ENCODE results near the gene ATOX1.

GRCh38 chr5:151737431-151737830 is 21.0 kb downstream of the ATOX1 start:
- TF ChIP-seq TCF12 (IDR thresholded peaks at IDR 0.05) (no peak), USF1 (IDR thresholded peaks at IDR 0.05; ENCODE audit: borderline replicate concordance, low read depth) (no peak), ZBTB33 (IDR thresholded peaks at IDR 0.05; ENCODE audit: borderline replicate concordance, low read depth) (no peak), POLR2AphosphoS5 (IDR thresholded peaks at IDR 0.05; ENCODE audit: low read depth, low read length) (no peak), EP300 (IDR thresholded peaks at IDR 0.05; ENCODE audit: borderline replicate concordance in 1 of 2, low read depth in 1 of 2, low read length in 1 of 2) (no peak), CTCF (IDR thresholded peaks at IDR 0.05) (no peak), NRF1 (IDR thresholded peaks at IDR 0.05; ENCODE audit: low read depth, low read length) (no peak), RFX5 (IDR thresholded peaks at IDR 0.05; ENCODE audit: low read length) (no peak), TEAD4 (IDR thresholded peaks at IDR 0.05; ENCODE audit: borderline replicate concordance, insufficient read depth) (no peak), YY1 (IDR thresholded peaks at IDR 0.05; ENCODE audit: low read depth) (no peak), CHD2 (IDR thresholded peaks at IDR 0.05; ENCODE audit: low read length, partially characterized antibody) (no peak), USF2 (IDR thresholded peaks at IDR 0.05; ENCODE audit: borderline replicate concordance, low read depth, low read length) (no peak), EZH2phosphoT487 (IDR thresholded peaks at IDR 0.05; ENCODE audit: borderline replicate concordance, low read depth) (no peak)

Data from SK-N-SH (cell line).